HG03175 (cell line): Measurements from ENCODE around the gene CRHR2.
"Not testable (repeated sequence)": the region's sequence is repeated elsewhere in the genome, so short reads cannot be mapped to it uniquely, and the experiment has no call there.

Source experiments
- ATAC-seq: cut with Tn5 transposase; IDR thresholded peaks from one replicate; pipeline ENCODE4 v1.9.1; 2021; ENCODE audit warnings: mild to moderate bottlenecking, moderate library complexity; ENCODE audit not compliant: unreplicated experiment

Gene CRHR2

GRCh38 chr7:30656006-30656957 is 26.0 kb downstream of the CRHR2 start:
- ATAC-seq, result no peak

- ATAC-seq, result no peak
Observed at GRCh38 chr7:30655096-30655970, 26.9 kb downstream of the CRHR2 start.

- no peak for ATAC-seq
Observed at GRCh38 chr7:30654296-30655090, 27.8 kb downstream of the CRHR2 start.

GRCh38 chr7:30652698-30653641 is 29.3 kb downstream of the CRHR2 start:
- ATAC-seq, result no peak

GRCh38 chr7:30652132-30652531 is 30.1 kb downstream of the CRHR2 start:
- ATAC-seq, result no peak

DNA sequence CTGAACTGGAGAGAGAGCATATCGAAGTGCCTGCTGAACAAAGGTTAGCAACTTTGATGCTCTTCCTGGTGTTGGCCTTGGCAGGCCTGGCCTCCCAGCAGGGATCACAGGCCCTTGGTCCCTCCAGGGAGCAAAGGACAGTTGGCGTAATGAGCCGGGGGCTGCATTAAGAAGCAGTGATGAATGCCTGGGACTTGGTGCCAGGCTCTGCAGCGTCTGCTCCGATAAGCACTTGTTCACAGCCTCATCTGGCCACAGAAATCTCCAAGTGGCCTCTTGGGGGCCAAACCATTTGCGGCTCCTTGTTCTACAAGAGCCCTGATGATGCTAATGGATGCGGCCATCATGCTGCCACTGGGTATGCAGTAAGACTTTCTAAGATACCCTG is 31.8 kb downstream of the CRHR2 start:
- ATAC-seq, result no peak

DNA sequence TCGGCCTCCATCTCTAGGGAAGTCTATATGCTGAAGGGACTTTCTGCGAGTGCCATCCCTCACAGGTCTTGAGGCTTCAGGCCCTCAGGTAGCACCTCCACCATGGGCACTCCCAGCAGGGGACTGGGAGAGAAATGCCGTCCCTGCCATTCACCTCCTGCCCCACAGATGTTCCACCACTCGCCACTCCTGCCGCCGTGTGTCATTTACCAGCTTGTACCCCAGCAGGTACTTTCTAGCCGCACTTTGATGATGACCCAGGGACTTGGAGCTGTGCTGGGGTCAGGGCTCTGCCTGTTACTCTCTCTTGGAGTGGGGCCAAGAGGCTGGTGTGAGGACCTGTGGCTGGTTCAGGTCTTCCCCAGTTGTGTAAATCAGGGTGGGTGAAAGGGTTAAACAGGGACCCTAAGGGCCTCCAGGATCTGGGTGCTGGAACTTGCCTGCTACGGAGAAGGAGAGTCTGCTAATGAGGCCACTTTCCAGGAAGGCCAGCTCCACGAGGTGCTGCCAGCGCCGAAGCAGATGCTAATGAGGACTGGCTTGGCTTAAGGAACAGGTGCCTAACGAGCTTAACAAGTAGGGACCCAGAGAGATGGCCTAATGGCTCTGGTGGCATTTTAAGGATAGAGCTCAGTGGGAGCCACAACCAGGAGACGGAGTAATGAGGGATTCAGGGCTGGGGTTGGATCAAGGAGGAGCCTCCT is 32.4 kb downstream of the CRHR2 start:
- ATAC-seq, result no peak

DNA sequence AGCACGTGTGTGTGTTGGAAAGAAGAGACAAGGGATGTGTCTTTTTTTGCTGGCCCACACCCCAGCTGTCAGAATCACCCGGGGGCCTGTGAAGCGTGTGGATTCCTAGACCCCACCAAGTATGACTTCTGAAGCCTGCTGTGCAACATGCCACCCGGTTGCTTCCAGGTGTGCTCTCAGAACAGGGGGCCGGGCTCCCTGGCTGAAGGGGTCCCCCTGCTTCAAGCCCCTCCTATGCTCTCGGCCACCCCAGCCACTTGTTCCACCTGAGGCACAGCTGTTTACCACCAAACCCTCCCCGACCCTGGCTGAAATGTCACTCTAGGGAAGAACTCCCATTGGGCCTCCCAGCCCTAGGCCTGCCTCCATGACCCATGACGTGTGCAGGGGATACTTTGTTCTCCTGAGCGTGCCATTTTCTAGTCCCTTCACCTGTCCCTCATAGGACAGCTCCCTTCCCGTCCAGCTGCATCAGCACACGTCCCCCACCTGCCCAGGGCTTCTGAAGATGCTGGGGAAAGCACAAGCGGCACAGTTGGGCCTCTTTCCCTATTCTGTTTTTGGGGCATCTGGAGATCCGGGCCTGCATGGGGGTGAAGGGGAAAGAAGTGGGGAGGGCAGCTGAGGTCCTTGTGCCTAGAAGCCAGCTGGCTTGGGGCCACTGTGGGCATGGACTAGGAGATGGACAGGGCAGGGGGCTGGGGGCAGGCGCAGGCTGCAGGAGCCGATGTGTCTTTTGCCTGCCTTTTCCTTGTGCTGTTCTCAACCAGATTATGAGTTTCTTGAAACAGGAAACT is 33.3 kb downstream of the CRHR2 start:
- no peak for ATAC-seq

DNA sequence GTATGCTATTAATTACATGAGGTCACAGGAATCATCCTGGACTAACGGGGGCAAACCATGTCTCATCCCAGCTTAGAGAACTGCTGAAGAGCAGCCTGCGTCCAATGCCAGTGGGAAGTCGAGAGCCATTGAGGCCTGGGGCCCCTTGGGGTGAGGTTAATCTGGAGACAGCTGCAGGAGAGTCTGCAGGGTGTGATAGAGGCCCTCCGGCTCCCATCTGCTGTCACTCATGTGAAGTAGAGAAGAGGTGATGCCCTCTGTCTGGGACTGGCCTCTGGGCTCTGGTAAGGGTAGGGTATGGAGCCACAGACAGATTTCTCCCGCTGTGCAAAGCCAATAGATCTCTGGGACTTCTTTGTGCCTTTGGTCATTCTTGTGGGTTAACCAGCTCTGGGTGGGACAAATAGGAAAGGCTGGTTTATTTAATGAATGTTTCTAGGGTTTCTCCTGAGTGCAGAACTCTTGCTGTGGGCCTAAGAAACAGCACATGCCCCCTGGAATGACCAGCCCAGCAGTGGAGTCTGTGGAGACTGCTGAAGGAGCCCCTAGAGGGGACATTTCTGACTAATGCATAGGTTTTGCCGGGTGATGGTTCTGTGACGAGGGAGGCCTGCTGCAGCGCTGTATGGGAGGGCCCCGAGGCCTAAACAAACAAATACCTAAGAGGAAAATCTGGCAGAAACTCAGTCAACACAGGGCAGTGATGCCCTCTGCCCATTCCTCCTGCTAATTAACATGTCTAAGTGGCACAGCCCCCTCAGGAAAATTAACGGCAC is 34.5 kb downstream of the CRHR2 start:
- ATAC-seq, result no peak

DNA sequence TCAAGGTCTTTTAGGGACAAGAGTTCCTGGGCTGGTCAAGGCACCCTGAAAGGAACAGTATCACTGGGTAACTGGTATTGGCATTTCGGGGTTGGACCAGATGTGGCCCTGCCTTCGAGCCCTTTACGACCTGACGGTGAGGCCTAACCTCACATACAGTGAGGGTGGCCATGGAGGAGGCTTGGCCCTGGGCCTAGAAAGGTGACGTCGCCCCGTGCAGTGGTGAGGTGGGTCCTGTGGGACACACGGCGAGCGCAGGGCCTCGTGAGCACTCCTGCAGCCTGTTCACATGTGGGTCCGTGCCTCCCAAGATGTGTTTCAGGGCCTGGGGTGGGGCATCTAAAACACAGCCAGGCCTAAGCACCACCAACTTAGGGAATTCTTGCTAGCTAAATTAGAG is 36.1 kb downstream of the CRHR2 start:
- no peak for ATAC-seq

- ATAC-seq, result no peak
Observed at GRCh38 chr7:30645661-30646060, 36.6 kb downstream of the CRHR2 start.

GRCh38 chr7:30644286-30644955 is 37.8 kb downstream of the CRHR2 start:
- no peak for ATAC-seq

DNA sequence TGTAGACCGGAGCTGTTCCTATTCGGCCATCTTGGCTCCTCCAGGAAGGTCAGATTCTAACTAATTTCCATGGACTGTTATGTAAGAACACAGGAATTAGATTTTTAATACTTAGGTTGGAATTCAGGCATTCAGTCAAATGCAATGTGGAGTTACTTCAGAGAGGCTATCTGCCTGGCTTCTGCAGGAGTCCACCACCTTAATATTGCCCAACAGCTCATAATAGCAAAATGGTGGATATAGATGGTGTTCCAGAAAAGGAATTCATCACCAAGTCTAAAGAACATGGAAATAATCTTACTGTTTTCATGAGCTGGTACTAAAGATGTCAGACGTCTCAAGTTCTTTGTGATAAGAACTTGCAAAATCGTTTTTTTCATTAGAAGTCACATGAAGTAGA is 39.5 kb downstream of the CRHR2 start:
- ATAC-seq, result no peak

- not testable (repeated sequence) for ATAC-seq
Observed at GRCh38 chr7:30642322-30642721, 39.9 kb downstream of the CRHR2 start.

- ATAC-seq, result no peak
Observed at GRCh38 chr7:30635798-30636197, 46.5 kb downstream of the CRHR2 start.

DNA sequence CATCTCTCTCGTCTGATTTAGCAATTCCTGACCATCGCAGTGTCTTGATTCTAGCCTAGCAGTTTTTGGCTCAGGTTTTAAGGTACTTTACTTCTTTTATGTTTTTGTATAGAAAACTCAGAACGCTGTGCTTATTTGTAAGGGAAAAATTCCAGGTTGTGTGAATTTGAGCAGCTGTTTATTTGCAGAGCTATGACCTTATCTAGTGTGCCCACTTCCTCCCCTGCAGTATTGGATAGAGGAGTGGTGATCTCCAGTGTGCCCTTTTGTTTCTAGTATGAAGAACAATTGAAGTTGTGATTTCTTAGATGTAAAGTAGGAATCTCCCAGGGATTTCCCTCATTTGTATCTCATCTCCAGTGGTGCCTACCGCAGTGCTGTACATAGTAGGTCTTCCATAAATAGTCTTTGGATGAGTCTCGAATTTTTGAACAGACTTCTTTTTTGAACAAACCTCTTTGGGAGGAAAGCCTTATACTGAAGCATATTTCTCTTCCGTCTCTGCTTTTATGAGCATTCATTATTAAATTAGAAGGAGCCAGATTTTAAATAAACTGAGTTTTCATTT is 47.5 kb downstream of the CRHR2 start:
- ATAC-seq, result no peak

GRCh38 chr7:30634193-30634626 is 48.0 kb downstream of the CRHR2 start:
- ATAC-seq, result no peak
